ENCODE data around the gene CAPN9.
"Not testable (repeated sequence)": the region's sequence is repeated elsewhere in the genome, so short reads cannot be mapped to it uniquely, and the experiment has no call there.

The CAPN9 gene

GRCh38 chr1:230747127-230747730 is at the start of gene CAPN9:
CAPN9 (plus strand) TSS chr1:230747388; CDS start chr1:230747497, 109 bp downstream.
- no peak for DNase-seq

- no peak for DNase-seq
Measured at GRCh38 chr1:230698130-230698529, 49.1 kb upstream of the CAPN9 start.

GRCh38 chr1:230698964-230699363 is 48.2 kb upstream of the CAPN9 start:
- not testable (repeated sequence) for DNase-seq

- DNase-seq = no peak
Measured at GRCh38 chr1:230699716-230700115, 47.5 kb upstream of the CAPN9 start.

- no peak for DNase-seq
Measured at GRCh38 chr1:230700132-230700531, 47.1 kb upstream of the CAPN9 start.

GRCh38 chr1:230701434-230701833 is 45.8 kb upstream of the CAPN9 start:
- DNase-seq = no peak

GRCh38 chr1:230701895-230702768 is 45.1 kb upstream of the CAPN9 start:
- no peak for DNase-seq

- no peak for DNase-seq
Measured at GRCh38 chr1:230702934-230703678, 44.1 kb upstream of the CAPN9 start.

- no peak for DNase-seq
Measured at GRCh38 chr1:230703679-230704385, 43.4 kb upstream of the CAPN9 start.

- DNase-seq = no peak
Measured at GRCh38 chr1:230704830-230705229, 42.4 kb upstream of the CAPN9 start.

- no peak for DNase-seq
Measured at GRCh38 chr1:230705289-230706019, 41.7 kb upstream of the CAPN9 start.

- DNase-seq = no peak
Measured at GRCh38 chr1:230706020-230706699, 41.0 kb upstream of the CAPN9 start.

- DNase-seq = no peak
Measured at GRCh38 chr1:230706887-230707731, 40.1 kb upstream of the CAPN9 start.

- DNase-seq = no peak
Measured at GRCh38 chr1:230707732-230708630, 39.2 kb upstream of the CAPN9 start.

GRCh38 chr1:230708631-230709580 is 38.3 kb upstream of the CAPN9 start:
- DNase-seq = no peak

- no peak for DNase-seq
Measured at GRCh38 chr1:230709619-230710542, 37.3 kb upstream of the CAPN9 start.

- no peak for DNase-seq
Measured at GRCh38 chr1:230710543-230710904, 36.7 kb upstream of the CAPN9 start.

Data from NCI-H2171 (cell line).